CD4-positive, alpha-beta T cell treated with Interleukin-2 at 100 ng/mL for 4 hours (primary cell): Measurements from ENCODE around the gene SHISA4.
"Not testable (repeated sequence)": the region's sequence is repeated elsewhere in the genome, so short reads cannot be mapped to it uniquely, and the experiment has no call there.

ENCODE experiments used
- DNase-seq: peaks from one replicate; pipeline ENCODE4 v3.0.0-alpha.2; 2020; ENCODE audit warnings: low spot score

SHISA4 gene

GRCh38 chr1:201899683-201900429 lies 11.2 kb downstream of the SHISA4 start:
- no peak for DNase-seq

GRCh38 chr1:201900476-201900875 lies 11.8 kb downstream of the SHISA4 start:
- DNase-seq = no peak

- not testable (repeated sequence) for DNase-seq
These were observed 12.3 kb downstream of the SHISA4 start for GRCh38 chr1:201901036-201901435.

DNA sequence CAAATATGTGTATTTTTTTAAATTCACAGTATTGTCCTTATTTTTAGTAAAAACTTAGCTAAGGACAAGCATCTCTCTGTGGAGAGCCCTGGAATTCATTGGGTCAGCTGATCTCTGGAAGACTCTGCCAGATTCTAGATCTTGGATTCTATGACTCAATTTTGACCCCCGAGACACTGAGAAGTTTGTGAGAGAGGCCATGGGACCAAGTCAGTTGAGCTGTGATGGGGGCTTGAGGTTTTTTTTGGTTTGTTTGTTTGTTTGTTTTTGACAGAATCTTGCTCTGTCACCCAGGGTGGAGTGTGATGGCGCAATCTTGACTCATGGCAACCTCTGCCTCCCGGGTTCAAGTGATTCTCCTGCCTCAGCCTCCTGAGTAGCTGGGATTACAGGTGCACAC lies 13.5 kb downstream of the SHISA4 start:
- DNase-seq = no peak

GRCh38 chr1:201903135-201903534 lies 14.4 kb downstream of the SHISA4 start:
- DNase-seq = no peak

GRCh38 chr1:201904579-201904978 lies 15.9 kb downstream of the SHISA4 start:
- DNase-seq = no peak

- DNase-seq = no peak
These were observed 16.7 kb downstream of the SHISA4 start for GRCh38 chr1:201905234-201905890.

- DNase-seq = no peak
These were observed 17.6 kb downstream of the SHISA4 start for GRCh38 chr1:201906336-201906735.

DNA sequence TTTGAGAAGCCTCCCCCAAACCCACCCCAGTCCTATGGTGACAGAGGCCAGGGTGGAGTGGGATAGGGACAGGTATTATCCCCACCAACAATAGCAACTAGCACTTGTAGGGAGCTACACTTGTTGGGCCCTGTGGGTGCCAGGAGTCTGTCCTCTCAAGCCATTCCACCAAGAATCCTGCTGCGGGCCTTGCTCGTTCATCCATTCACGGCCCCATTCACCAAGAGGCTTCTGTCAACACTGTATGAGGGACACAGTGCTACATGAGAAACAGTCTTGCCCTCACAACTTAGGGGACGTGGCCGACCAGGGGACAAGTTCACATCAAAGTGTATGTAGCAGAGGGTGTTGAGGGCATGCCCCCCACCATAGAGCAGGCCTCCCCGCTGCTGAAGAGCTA lies 18.9 kb downstream of the SHISA4 start:
- no peak for DNase-seq

DNA sequence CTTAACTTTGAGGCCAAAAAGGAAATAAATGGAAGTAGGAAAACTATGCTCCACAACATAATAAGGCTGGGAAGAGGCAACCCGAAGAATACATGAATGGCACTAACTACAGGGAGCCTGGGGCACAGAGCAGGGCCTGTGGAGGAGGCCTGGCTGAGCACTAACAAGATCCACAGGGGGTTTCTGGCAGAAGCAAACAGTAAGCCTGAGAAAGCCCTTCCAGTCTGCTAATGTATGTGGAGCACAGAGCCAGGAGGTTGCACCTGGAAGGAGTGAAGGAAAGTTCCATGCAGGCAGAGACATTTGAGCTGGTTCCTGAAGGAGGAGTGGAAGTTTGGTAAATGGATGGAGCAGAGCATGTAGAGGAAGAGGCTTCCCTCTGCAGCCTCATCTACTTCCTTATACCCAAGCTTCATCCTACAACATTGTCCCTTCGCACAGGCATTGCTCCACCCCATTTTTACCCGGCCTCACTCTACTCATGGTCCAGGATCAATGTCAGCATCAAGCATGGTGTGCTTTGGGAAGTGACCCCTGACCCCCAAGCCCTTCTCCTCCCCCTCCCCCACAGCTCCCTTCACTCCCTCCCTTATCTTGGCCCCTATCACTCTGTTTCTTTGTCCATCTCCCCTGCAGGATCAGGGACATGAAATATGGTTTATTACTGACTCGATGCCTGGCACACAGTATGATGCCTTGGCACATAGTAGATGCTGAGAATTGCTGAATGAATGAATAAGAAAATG lies 23.3 kb downstream of the SHISA4 start:
- DNase-seq = no peak

- no peak for DNase-seq
These were observed 24.1 kb downstream of the SHISA4 start for GRCh38 chr1:201912832-201913231.

DNA sequence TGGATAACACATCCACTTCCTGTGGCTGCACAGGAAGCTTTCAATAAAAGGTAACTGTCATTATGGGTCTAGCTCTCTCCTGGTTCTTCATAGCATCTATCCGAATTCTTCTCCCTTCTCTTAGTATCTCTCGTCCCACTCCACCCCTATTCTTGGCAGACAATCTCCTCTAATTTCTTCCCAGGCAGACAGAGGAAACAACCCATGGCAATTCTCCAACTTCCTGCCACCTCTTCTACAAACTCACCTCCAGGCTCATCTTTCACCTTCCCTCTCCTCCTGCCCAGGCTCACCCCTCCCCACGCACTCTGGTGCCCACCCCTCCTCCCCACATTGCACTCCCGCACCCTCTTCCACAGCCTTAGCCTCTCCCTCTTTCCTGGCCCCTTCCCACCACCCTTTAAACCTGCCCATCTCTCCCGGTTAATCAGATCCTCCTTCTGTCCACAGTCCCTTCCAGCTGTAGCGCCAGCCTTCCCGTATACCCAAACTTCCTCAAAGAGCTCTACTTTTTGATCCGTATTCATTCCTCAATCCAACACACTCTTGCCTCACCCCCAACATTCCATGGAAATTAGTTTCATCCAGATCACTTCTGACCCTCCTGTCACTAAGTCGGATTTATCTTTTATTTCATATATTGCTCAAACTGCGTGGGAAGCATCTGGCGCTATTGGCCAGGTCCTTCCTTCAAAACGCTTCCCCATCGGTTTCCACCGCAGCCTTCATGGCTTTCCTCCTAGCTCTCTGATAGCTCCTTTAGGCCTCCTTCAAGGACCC lies 25.9 kb downstream of the SHISA4 start:
- DNase-seq = no peak

GRCh38 chr1:201916649-201917249 lies 28.1 kb downstream of the SHISA4 start:
- DNase-seq = no peak

GRCh38 chr1:201917362-201918033 lies 28.8 kb downstream of the SHISA4 start:
- DNase-seq = no peak

- DNase-seq = no peak
These were observed 29.6 kb downstream of the SHISA4 start for GRCh38 chr1:201918343-201918742.

- no peak for DNase-seq
These were observed 33.4 kb downstream of the SHISA4 start for GRCh38 chr1:201921952-201922558.

- DNase-seq = no peak
These were observed 36.5 kb downstream of the SHISA4 start for GRCh38 chr1:201925301-201925567.

GRCh38 chr1:201925981-201926645 lies 37.4 kb downstream of the SHISA4 start:
- DNase-seq = no peak

DNA sequence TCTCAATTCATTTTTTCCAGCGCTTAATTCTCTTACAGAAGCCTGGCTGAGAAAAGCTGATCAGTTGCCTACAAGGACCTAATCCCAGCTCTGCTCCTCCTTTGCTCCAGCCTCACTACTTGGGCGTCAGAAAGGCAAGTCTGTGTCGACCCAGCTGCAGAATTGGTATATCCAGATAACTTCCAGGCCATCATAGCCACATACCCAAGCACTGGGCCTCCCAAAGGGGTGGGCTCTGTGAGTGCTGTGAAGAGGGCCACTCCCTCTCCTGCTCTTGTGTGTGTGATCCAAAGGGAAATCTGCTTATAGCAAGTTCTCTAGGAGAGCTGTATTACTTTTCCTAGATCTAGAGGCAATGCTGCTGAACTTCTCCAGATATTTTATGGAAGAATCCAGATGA lies 39.6 kb downstream of the SHISA4 start:
- DNase-seq = no peak

- no peak for DNase-seq
These were observed 41.4 kb downstream of the SHISA4 start for GRCh38 chr1:201930137-201930536.

GRCh38 chr1:201930803-201931202 lies 42.1 kb downstream of the SHISA4 start:
- no peak for DNase-seq
